HTERT RPE-1 (cell line): ENCODE data around the gene KDR.

Experiments used
- in situ Hi-C: fragments of 300-500 bp; cut with MboI; formaldehyde crosslinking; loops from 4 replicates; pipeline ENCODE4 v1.14.3; 2020; ENCODE audit warnings: low sequenced_read_pairs

Gene KDR

GRCh38 chr4:55080174-55080865 lies 45.1 kb downstream of the KDR start:
- in situ Hi-C loops, result no loop called here

- in situ Hi-C loops, result no loop called here
These were observed 45.8 kb downstream of the KDR start for GRCh38 chr4:55079451-55080173.

GRCh38 chr4:55078987-55079386 lies 46.4 kb downstream of the KDR start:
- in situ Hi-C loops, result no loop called here

GRCh38 chr4:55077577-55077976 lies 47.8 kb downstream of the KDR start:
- in situ Hi-C loops, result no loop called here

- in situ Hi-C loops, result no loop called here
These were observed 49.3 kb downstream of the KDR start for GRCh38 chr4:55075823-55076716.

- in situ Hi-C loops, result no loop called here
These were observed 50.0 kb downstream of the KDR start for GRCh38 chr4:55075376-55075775.

- in situ Hi-C loops, result no loop called here
These were observed 51.0 kb downstream of the KDR start for GRCh38 chr4:55074386-55074785.

GRCh38 chr4:55071951-55072350 lies 53.4 kb downstream of the KDR start:
- in situ Hi-C loops, result no loop called here

GRCh38 chr4:55069248-55069647 lies 56.1 kb downstream of the KDR start:
- in situ Hi-C loops, result no loop called here

GRCh38 chr4:55068522-55068921 lies 56.9 kb downstream of the KDR start:
- in situ Hi-C loops, result no loop called here

- in situ Hi-C loops, result no loop called here
These were observed 59.4 kb downstream of the KDR start for GRCh38 chr4:55066018-55066417.

GRCh38 chr4:55055529-55055928 lies 69.9 kb downstream of the KDR start:
- in situ Hi-C loops, result no loop called here

- in situ Hi-C loops, result no loop called here
These were observed 73.9 kb downstream of the KDR start for GRCh38 chr4:55051532-55051931.

- in situ Hi-C loops, result no loop called here
These were observed 74.9 kb downstream of the KDR start for GRCh38 chr4:55050418-55050950.

- in situ Hi-C loops, result no loop called here
These were observed 87.1 kb downstream of the KDR start for GRCh38 chr4:55038176-55038890.

GRCh38 chr4:55037728-55038127 lies 87.7 kb downstream of the KDR start:
- in situ Hi-C loops, result no loop called here

GRCh38 chr4:55036405-55036804 lies 89.0 kb downstream of the KDR start:
- in situ Hi-C loops, result no loop called here

GRCh38 chr4:55035892-55036291 lies 89.5 kb downstream of the KDR start:
- in situ Hi-C loops, result no loop called here

- in situ Hi-C loops, result no loop called here
These were observed 92.1 kb downstream of the KDR start for GRCh38 chr4:55033296-55033695.

GRCh38 chr4:55032788-55033187 lies 92.6 kb downstream of the KDR start:
- in situ Hi-C loops, result no loop called here

GRCh38 chr4:55032179-55032578 lies 93.2 kb downstream of the KDR start:
- in situ Hi-C loops, result no loop called here
